ENCODE data around the gene FES.
"Not testable (repeated sequence)": the region's sequence is repeated elsewhere in the genome, so short reads cannot be mapped to it uniquely, and the experiment has no call there.

FES gene

DNA sequence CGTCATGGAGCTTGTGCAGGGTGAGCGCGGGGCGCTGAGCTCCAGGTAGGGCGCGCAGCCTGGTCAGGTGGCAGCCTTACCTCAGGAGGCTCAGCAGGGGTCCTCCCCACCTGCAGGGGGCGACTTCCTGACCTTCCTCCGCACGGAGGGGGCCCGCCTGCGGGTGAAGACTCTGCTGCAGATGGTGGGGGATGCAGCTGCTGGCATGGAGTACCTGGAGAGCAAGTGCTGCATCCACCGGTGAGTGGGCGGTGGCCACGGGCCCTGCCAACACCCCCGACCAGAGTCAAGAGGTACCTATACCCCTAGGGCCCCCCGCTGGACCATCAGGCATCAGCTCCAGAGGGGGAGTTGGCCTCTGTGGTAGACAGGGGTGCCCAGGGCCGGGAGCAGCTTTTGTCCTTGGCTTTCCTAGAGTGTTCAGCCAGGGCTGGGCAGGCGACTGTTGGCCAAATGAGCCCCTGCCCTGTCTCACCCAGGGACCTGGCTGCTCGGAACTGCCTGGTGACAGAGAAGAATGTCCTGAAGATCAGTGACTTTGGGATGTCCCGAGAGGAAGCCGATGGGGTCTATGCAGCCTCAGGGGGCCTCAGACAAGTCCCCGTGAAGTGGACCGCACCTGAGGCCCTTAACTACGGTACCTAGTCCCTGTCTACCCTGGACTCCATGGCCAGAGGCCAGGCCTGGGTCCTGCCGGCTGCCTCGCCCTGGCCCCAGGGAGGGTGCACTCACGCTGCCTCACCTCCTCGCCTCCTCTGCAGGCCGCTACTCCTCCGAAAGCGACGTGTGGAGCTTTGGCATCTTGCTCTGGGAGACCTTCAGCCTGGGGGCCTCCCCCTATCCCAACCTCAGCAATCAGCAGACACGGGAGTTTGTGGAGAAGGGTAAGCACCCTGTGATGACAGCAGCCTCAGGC, 9.1 kb downstream of the FES start:
- DNase-seq = no peak

GRCh38 chr15:90895571-90896117, 11.3 kb downstream of the FES start:
- DNase-seq = no peak

DNA sequence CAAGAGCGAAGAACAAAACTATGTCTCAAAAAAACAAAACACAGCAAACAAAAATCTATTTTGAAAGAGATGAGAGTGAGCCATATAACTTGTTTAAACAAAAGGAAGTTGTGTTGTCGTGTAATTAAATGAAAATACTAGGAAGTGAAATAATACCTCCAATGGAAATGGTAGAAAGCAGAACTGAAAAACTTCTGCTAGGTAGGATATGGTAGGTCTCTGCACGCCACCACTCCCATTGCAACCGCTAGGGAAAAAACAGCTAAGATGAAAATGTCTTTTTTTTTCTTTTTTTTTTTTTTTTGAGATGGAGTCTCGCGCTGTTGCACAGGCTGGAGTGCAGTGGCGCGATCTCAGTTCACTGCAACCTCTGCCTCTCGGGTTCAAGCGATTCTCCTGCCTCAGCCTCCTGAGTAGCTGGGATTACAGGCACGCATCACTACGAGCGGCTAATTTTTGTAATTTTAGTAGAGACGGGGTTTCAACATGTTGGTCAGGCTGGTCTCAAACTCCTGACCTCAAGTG, 12.9 kb downstream of the FES start:
- DNase-seq = not testable (repeated sequence)

DNA sequence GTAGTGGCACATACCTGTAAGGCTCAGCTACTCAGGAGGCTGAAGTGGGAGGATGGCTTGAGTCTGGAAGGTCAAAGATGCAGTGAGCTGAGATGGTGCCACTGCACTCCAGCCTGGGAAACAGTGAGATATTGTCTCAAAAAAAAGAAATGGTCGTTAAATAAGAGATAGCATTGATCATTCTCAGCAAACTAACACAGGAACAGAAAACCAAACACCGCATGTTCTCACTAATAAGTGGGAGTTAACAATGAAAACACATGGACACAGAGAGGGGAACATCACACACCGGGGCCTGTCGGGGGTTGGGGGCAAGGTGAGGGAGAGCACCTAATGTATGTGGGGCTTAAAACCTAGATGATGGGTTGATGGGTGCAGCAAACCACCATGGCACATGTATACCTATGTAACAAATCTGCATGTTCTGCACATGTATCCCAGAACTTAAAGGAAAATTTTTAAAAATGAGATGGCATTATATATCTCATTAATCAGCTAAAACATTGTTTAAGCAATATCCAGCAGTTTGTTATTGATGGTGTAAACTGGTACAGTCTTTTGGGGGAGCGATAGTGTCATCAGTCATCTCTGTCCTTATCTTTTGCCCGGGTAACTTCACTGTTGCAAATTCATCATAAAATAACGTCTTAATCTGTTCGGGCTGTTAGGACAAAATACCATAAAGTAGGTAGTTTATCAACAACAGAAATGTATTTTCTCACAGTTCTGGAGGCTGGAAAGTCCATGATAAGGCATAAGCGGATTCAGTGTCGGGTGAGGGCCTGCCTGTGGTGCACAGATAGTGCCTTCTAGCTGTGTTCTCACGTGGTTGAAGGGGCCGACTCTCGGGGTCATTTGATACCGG, 17.1 kb downstream of the FES start:
- no peak for DNase-seq

DNA sequence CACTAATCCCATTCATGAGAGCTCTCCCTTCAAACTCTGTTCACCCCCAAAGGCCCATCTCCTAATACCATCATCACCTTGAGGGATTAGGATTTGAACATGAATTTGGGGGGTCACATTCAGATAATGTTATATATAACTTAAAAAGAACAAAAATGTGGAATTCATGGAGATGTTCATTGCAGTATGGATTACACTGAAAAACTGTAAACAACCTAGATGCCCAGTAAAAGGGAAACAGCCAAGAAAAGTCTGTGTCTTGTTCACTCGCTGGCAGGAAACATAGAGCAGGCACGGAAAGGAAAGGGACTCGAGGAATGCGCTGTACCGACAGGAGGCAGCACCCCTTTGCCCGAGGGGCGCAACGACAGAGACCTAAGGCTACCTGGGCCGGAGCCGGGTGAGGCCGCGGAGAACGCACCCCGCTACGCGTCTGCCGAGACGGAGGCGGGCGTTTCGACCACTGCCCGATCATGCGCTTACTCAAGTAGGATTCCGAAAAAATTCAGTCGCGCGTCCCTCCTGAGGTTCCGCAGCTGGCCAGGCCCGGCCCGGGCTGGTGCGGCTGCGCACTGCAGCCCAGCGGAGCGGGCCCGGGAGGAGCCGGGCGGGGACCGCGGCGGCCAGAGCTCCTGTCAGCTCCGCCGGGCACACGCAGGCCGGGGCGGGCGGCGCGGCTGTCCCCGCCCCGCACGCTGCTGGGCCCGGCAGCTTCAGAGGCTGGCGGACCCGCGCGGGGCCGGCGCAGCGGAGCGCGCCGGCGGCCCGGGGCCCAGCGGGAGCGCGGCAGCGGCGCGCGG, 17.9 kb downstream of the FES start:
- DNase-seq = peak; percentile 48 to 63 (median 50)

DNA sequence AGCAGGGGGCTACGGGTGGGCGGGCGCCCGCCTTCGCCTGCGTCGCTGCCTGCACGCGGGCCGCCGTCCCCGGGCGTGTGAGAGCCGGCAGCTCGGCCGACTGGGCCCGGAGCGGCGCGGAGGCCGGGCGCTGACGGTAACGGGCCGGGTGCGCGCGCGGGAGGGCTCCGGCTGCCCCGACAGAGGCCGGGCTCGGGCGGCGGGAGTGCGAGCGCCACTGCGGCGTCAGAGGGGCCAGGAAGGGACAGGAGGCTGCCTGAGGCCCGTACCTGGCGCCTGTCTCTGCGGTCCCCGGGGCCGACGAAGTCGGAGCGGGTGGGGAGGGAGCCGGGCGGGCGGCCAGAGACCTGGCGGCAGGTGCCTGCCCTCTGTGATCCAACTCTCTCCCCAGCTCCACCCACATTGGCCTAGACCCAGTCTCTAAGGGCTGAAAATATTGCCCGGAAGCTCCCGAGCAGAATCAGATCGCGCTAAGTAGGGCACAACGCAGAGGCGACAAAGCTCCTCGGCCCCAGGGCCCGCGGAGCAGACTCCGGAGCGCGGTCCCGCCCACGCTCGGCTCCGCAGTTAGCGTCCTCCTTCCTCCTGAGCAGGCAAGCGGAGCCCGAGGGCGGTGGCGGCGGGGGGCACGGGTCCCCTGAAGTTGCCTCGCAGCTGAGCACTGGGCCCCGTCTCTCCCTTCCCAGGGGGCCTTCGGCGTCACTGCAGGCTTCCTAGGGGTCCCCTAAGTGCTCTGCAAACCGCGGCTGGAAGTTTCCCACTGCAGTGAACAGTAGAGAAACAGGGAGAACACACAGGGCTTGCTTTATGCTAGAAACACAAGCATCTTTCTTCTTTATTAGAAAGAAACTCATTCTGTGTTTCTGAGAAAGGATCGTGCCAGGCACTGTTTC, 18.8 kb downstream of the FES start, which contains the start of gene MAN2A2:
Gene MAN2A2, plus strand, starts transcription at position 463 of the 893 bp plus-strand sequence. CDS start 906 bp downstream, outside the sequence.
- peak; percentile 44 to 54 (median 50) for DNase-seq

DNA sequence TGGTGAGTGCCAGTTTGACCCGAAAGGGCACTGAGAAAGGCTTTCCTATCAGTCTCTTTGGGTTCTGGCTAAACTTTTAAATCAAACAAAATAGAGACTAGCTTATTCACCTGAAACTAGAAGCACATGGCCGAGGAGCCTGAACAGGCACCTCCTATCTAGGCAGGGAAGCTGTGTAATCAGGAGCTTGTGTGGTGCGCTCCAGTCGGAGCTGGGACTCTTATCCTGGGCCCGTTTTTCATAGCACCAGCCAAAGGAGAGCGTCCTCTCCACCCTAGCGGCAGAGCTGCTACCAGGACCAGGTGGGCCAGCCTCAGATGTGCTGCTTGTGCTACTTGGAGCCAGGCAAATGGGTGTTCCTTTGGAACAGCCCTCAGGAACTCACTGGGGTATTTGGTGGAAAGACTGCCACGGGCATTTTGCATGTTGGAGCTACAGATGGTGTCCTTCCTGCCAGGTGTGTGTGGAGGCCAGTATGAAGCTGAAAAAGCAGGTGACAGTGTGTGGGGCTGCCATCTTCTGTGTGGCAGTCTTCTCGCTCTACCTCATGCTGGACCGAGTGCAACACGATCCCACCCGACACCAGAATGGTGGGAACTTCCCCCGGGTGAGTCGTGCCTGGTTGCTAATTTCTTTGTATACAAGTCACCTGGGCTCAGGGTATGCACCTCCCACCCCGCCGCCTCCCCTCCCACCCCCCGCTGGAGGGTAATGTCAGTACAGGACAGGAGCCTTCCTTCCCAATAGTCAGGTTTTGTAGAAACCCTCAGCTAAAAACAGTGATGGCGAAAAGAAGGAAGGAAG, 19.6 kb downstream of the FES start:
- no peak for DNase-seq

DNA sequence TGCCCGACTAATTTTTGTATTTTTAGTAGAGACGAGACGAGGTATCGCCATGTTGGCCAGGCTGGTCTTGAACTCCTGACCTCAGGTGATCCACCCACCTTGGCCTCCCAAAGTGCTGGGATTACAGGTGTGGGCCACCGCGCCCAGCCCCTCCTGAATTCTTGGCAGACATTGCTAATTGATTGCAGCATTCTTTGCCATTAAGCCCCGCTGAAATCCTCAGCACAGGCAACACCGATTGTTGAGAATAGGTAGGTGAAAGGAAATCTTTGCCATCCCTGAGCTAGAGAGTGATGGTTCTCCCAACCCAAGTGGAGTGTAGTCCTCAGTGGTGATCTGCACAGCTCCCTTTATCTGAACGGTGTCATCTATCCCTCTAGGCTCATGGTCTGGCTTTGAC, 20.4 kb downstream of the FES start:
- DNase-seq = no peak

- no peak for DNase-seq
These were observed 21.2 kb downstream of the FES start for GRCh38 chr15:90905306-90906180.

DNA sequence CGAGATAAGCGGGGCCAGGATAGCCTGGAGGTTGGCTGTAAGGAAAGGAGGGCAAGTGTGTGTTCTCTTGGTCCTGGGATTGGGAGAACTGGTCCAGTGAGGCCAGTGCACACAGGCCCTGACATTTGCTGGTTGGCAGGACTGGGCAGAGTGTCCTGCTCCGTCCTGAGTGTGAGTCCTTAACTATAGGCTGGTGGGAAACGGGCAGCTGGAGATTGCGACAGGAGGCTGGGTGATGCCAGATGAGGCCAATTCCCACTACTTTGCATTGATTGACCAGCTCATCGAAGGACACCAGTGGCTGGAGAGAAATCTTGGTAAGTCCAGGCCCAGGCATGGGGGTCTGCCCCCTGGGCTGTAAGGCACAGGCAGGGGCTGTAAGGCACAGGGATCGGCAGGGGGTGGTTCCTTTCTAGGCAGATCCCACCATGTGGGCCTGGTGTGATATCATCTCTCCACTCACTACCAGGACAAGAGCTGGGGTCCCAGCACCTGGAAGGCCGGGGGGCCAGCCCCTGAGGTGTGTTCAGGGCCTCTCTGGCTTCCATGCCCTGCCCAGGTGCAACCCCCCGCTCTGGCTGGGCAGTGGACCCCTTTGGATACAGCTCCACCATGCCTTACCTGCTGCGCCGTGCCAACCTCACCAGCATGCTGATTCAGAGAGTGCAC, 22.0 kb downstream of the FES start:
- no peak for DNase-seq

GRCh38 chr15:90907051-90907660, 22.9 kb downstream of the FES start:
- DNase-seq = no peak

- DNase-seq = no peak
These were observed 23.7 kb downstream of the FES start for GRCh38 chr15:90907838-90908507.

DNA sequence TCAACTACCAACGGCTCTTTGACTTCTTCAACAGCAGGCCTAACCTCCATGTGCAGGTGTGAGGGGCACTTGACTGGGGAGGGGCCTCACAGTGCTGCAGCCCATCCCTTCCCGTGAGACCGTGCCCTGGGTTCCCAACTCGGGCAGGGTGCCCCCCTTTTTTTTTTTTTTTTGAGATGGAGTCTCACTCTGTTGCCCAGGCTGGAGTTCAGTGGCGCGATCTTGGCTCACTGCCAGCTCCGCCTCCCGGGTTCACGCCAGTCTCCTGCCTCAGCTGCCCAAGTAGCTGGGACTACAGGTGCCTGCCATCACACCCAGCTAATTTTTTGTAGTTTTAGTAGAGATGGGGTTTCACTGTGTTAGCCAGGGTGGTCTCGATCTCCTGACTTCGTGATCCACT, 25.1 kb downstream of the FES start:
- not testable (repeated sequence) for DNase-seq

DNA sequence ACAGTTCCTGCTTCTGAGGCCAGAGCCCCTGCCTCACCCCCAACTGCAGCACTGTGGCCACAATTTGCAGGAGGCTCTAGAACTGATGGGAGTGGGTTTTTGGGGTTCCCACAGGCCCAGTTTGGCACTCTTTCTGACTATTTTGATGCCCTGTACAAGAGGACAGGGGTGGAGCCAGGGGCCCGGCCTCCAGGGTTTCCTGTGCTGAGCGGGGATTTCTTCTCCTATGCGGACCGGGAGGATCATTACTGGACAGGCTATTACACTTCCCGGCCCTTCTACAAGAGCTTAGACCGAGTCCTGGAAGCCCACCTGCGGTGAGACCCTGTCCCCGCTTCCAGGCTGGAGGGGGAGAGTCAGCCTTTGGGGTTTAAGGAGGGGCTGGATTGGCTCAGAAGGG, 25.7 kb downstream of the FES start:
- DNase-seq = no peak

- DNase-seq = no peak
These were observed 26.4 kb downstream of the FES start for GRCh38 chr15:90910441-90911301.

GRCh38 chr15:90911302-90911623, 27.0 kb downstream of the FES start:
- no peak for DNase-seq

All from activated CD4-positive, CD25-positive, alpha-beta regulatory T cell (primary cell).